Tibial artery (tissue), 4 donors: Measurements from ENCODE around the gene RNU5B-1.

Source experiments
- DNase-seq, 2 donors: peaks; one replicate each; pipeline ENCODE4 v3.0.0-alpha.2; 2019
- H3K27ac ChIP-seq, 2 donors: fragments of 200-600 bp; sonication (generic) in 1 of 2; 1 replicate in 1 of 2; 2 replicates in 1 of 2; pipeline ENCODE4 v1.5.1; 2018 to 2019; ENCODE audit warnings: mild to moderate bottlenecking in 1 of 2
- H3K27me3 ChIP-seq, 2 donors: fragments of 200-600 bp; sonication (generic) in 1 of 2; one replicate each; pipeline versions ENCODE4 v1.5.1 to v1.6.0; 2016 to 2019
- H3K36me3 ChIP-seq, 3 donors: fragments of 200-600 bp; sonication (generic) in 2 of 3; one replicate each; pipeline ENCODE4 v1.5.1; 2016 to 2019; ENCODE audit warnings: mild to moderate bottlenecking in 2 of 3
- H3K4me1 ChIP-seq, 4 donors: fragments of 200-600 bp; sonication (generic) in 2 of 4; 1 replicate in 3 of 4; 2 replicates in 1 of 4; pipeline ENCODE4 v1.5.1; 2016 to 2019
- H3K4me3 ChIP-seq, 2 donors: fragments of 200-600 bp; sonication (generic) in 1 of 2; 1 replicate in 1 of 2; 2 replicates in 1 of 2; pipeline ENCODE4 v1.5.1; 2018 to 2019; ENCODE audit warnings: mild to moderate bottlenecking in 2 of 2
- H3K9me3 ChIP-seq, 3 donors: fragments of 200-600 bp; sonication (generic) in 1 of 3; one replicate each; pipeline ENCODE4 v1.5.1; 2016 to 2019
- intact Hi-C: fragments of 100-400 bp; cut with DNase I; formaldehyde crosslinking; loops from one replicate; pipeline ENCODE4 v1.15.0; 2023; ENCODE audit warnings: low total_unique reads
- TF ChIP-seq, protein P1 (sequence below), 2 experiments: fragments of 200-600 bp in 1 of 2; fragments of 450-650 bp in 1 of 2; IDR thresholded peaks; one replicate each; pipeline ENCODE4 v1.5.1; 2017 to 2019; ENCODE audit warnings: antibody characterized with exemption in 2 of 2, mild to moderate bottlenecking in 1 of 2, moderate library complexity in 1 of 2

Gene RNU5B-1

GRCh38 chr15:65337436-65338070, 33.1 kb downstream of the RNU5B-1 start:
- no peak overlapping the region for H3K27ac ChIP-seq
- H3K4me1 ChIP-seq: no peaks in the 10 kb centered on the region
- H3K36me3 ChIP-seq: no peaks in the 10 kb centered on the region
- H3K27me3 ChIP-seq: peaks cover 0 to 67% of the 10 kb centered on the region in 2 donors
- H3K4me3 ChIP-seq: no peak overlapping the region
- H3K9me3 ChIP-seq: no peaks in the 10 kb centered on the region
- intact Hi-C loops: no loop called here
- TF ChIP-seq, protein P1, sequence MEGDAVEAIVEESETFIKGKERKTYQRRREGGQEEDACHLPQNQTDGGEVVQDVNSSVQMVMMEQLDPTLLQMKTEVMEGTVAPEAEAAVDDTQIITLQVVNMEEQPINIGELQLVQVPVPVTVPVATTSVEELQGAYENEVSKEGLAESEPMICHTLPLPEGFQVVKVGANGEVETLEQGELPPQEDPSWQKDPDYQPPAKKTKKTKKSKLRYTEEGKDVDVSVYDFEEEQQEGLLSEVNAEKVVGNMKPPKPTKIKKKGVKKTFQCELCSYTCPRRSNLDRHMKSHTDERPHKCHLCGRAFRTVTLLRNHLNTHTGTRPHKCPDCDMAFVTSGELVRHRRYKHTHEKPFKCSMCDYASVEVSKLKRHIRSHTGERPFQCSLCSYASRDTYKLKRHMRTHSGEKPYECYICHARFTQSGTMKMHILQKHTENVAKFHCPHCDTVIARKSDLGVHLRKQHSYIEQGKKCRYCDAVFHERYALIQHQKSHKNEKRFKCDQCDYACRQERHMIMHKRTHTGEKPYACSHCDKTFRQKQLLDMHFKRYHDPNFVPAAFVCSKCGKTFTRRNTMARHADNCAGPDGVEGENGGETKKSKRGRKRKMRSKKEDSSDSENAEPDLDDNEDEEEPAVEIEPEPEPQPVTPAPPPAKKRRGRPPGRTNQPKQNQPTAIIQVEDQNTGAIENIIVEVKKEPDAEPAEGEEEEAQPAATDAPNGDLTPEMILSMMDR (IDR thresholded peaks at IDR 0.05): no peak
- no peak for DNase-seq

- H3K4me1 ChIP-seq: no peaks in the 10 kb centered on the region
- no peak overlapping the region for H3K4me3 ChIP-seq
- H3K9me3 ChIP-seq: no peaks in the 10 kb centered on the region
- peaks cover 0 to 66% of the 10 kb centered on the region in 2 donors for H3K27me3 ChIP-seq
- no peak overlapping the region for H3K27ac ChIP-seq
- DNase-seq: no peak
- intact Hi-C loops: no loop called here
- TF ChIP-seq, protein P1 (IDR thresholded peaks at IDR 0.05): no peak
- no peaks in the 10 kb centered on the region for H3K36me3 ChIP-seq
Measured at GRCh38 chr15:65338366-65338765, 33.9 kb downstream of the RNU5B-1 start.

DNA sequence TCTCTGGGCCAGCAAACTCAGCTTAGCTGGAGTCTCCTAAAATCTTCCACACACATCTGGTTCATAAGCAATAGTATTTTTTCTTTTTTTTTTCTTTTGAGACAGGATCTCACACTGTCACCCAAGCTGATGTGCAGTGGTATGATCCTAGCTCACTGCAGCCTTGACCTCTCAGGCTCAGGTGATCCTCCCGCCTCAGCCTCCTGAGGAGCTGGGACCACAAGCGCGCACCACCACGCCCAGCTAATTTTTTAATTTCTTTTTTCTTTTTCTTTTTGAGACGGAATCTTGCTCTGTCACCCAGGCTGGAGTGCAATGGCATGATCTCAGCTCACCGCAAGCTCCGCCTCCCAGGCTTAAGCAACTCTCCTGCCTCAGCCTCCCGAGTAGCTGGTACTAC, 34.3 kb downstream of the RNU5B-1 start:
- no peaks in the 10 kb centered on the region for H3K4me1 ChIP-seq
- TF ChIP-seq, protein P1 (IDR thresholded peaks at IDR 0.05): no peak
- no peaks in the 10 kb centered on the region for H3K9me3 ChIP-seq
- H3K4me3 ChIP-seq: no peak overlapping the region
- intact Hi-C loops: no loop called here
- H3K27me3 ChIP-seq: peaks cover 0 to 65% of the 10 kb centered on the region in 2 donors
- no peak for DNase-seq
- H3K36me3 ChIP-seq: no peaks in the 10 kb centered on the region
- H3K27ac ChIP-seq: no peak overlapping the region

DNA sequence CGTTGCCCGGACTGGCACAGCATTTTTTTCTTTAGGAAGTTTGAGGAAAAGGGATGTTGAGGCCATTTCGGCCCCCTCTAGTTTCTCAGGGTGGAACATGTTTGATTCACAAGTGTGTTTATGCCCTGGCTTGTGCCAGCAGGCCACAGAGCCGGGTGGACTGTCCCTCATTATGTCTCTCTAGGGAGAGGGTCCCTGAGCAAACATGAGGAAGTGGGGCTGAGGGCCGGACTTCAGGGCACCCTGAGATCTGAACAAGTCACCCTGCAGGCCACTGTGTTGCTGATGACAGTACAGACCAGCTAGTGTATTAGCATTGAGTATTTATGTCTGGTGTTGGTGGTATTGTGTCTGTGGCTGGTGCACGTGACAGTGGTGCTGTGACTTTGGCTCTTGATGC, 34.9 kb downstream of the RNU5B-1 start:
- H3K4me1 ChIP-seq: no peaks in the 10 kb centered on the region
- no peaks in the 10 kb centered on the region for H3K9me3 ChIP-seq
- no peaks in the 10 kb centered on the region for H3K36me3 ChIP-seq
- peaks cover 0 to 62% of the 10 kb centered on the region in 2 donors for H3K27me3 ChIP-seq
- H3K4me3 ChIP-seq: no peak overlapping the region
- intact Hi-C loops: no loop called here
- no peak overlapping the region for H3K27ac ChIP-seq
- TF ChIP-seq, protein P1 (IDR thresholded peaks at IDR 0.05): no peak
- DNase-seq: no peak

DNA sequence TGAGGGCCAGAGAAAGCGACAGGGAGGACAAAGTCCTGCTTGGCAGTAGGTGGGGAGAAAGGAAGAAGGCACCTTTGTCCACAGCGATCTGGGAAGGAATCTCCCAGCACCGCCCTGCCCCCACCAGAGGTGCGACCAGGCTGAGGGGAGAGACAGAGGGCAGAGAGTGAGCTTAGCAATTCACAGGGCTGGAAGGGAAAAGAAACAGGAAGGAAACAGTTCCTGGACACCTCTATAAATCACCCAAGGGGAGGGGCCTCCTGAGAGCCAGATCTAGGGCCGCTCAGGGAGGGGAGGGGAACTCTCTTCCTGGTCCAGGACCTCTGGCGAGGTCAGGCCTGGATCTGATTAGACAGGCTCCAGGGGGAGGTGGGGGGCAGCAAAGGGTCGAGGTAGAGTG, 35.4 kb downstream of the RNU5B-1 start:
- Histone ChIP-seq H3K4me3 (no peak overlapping the region), H3K27me3 (peaks cover 0 to 59% of the 10 kb centered on the region in 2 donors), H3K27ac (no peak overlapping the region), H3K4me1 (no peaks in the 10 kb centered on the region), H3K9me3 (no peaks in the 10 kb centered on the region), H3K36me3 (no peaks in the 10 kb centered on the region)
- intact Hi-C loops: no loop called here
- no peak for DNase-seq
- TF ChIP-seq, protein P1 (IDR thresholded peaks at IDR 0.05): no peak

DNA sequence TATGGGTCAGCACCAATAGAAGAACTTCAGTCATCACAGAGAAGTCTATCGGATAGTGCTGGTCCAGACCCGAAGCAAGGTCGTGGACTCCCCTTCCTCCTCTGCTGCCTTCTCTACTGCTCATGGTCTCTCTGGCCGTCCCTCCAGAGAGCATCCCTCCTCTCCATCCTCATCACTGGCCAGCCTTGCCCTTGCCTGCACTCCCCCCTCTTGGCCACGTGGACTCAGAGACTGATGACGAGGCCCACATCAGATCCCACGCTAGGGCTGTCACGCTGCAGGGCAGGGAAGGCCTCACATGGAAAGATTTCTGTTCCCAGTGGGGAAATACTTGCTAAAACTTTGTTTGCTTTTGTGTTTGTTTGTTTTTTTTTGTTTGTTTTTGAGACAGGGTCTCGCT, 38.0 kb downstream of the RNU5B-1 start:
- DNase-seq: no peak
- Histone ChIP-seq H3K9me3 (no peaks in the 10 kb centered on the region), H3K27ac (no peak overlapping the region), H3K4me1 (no peaks in the 10 kb centered on the region), H3K27me3 (peaks cover 0 to 40% of the 10 kb centered on the region in 2 donors), H3K36me3 (no peaks in the 10 kb centered on the region), H3K4me3 (no peak overlapping the region)
- intact Hi-C loops: no loop called here
- TF ChIP-seq, protein P1 (IDR thresholded peaks at IDR 0.05): no peak
